GM12878 (cell line): ENCODE data around the gene HRCT1. TPM values are rescaled to one million over a fixed set of nuclear protein-coding genes. Genes with fewer than 3 reads are reported as not detected.

ENCODE experiments used
- ATAC-seq: fragments of 200-7000 bp; cut with Tn5 transposase; 3 replicates; pipeline ENCODE4 v1.9.1; 2020; ENCODE audit warnings: mild to moderate bottlenecking, moderate library complexity
- BruUV-seq: library from RNA; stranded (reverse); fragments of 400-500 nt; replicated peaks from 2 replicates; lab custom pipeline; 2021; lab: Mats Ljungman, UMichigan
- CTCF ChIA-PET: fragments of 300-600 bp; sonication (Branson Sonifier 250); formaldehyde crosslinking; extraction: SDS; loops from one replicate; lab custom pipeline; 2021; ENCODE audit warnings: inconsistent platforms; lab: Yijun Ruan, JAX
- POLR2A ChIA-PET: fragments of 350-600 bp; formaldehyde crosslinking; extraction: SDS; loops from one replicate; lab custom pipeline; 2021; ENCODE audit warnings: inconsistent platforms; lab: Charles Lee
- RAD21 ChIA-PET: fragments of 300-600 bp; sonication (Branson Sonifier 250); formaldehyde crosslinking; loops from one replicate; lab custom pipeline; 2023; ENCODE audit warnings: antibody characterized with exemption; ENCODE audit not compliant: unreplicated experiment; lab: Charles Lee
- SMC1A ChIA-PET: fragments of 300-600 bp; sonication (Branson Sonifier 250); formaldehyde crosslinking; loops from one replicate; lab custom pipeline; 2023; ENCODE audit not compliant: unreplicated experiment, uncharacterized antibody; lab: Charles Lee
- DNase-seq: peaks from one replicate; pipeline ENCODE4 v3.0.0-alpha.2; 2011; ENCODE audit warnings: low read depth, low spot score
- FAIRE-seq: peaks from 3 replicates; lab custom pipeline; 2011; peaks lifted over from hg19 to GRCh38; lab: Jason Lieb, UNC
- H2AFZ ChIP-seq: 2 replicates; pipeline ENCODE4 v1.6.0; 2011; ENCODE audit warnings: low read depth, low read length, control low read depth; ENCODE audit not compliant: control insufficient read depth
- H3K27ac ChIP-seq: 2 replicates; pipeline ENCODE4 v1.5.1; 2011; ENCODE audit warnings: control low read depth; ENCODE audit not compliant: control insufficient read depth, insufficient read depth
- H3K27me3 ChIP-seq, 2 experiments: replicated peaks in 1 of 2; 2 replicates each; pipeline versions ENCODE4 v1.6.0 to v1.6.1; 2011; ENCODE audit warnings: low read length in 1 of 2; ENCODE audit not compliant: control insufficient read depth in 2 of 2, insufficient read depth in 2 of 2
- H3K36me3 ChIP-seq, 2 experiments: 2 replicates each; pipeline ENCODE4 v1.5.1; 2011; ENCODE audit warnings: low read length in 1 of 2; ENCODE audit not compliant: control insufficient read depth in 2 of 2, insufficient read depth in 2 of 2
- H3K4me1 ChIP-seq: 2 replicates; pipeline ENCODE4 v1.6.1; 2011; ENCODE audit warnings: mild to moderate bottlenecking, low read length, moderate library complexity, mixed read lengths; ENCODE audit not compliant: control insufficient read depth, insufficient read depth
- H3K4me2 ChIP-seq: 2 replicates; pipeline ENCODE4 v1.6.0; 2011; ENCODE audit warnings: control low read depth; ENCODE audit not compliant: control insufficient read depth, insufficient read depth
- H3K4me3 ChIP-seq: fragments of 200-600 bp; sonication (generic); 2 replicates; pipeline ENCODE4 v1.5.1; 2016
- H3K79me2 ChIP-seq: 2 replicates; pipeline ENCODE4 v1.6.0; 2011; ENCODE audit warnings: low read length; ENCODE audit not compliant: control insufficient read depth, insufficient read depth
- H3K9ac ChIP-seq: 2 replicates; pipeline ENCODE4 v1.8.0; 2011; ENCODE audit warnings: low read length, control low read depth, mixed read lengths; ENCODE audit not compliant: control insufficient read depth, insufficient read depth
- H3K9me3 ChIP-seq: replicated peaks from 3 replicates; pipeline ENCODE4 v1.5.1; 2011; ENCODE audit warnings: mild to moderate bottlenecking, low read length; ENCODE audit not compliant: control insufficient read depth, insufficient read depth
- H4K20me1 ChIP-seq: 2 replicates; pipeline ENCODE4 v1.6.0; 2011; ENCODE audit not compliant: control insufficient read depth, insufficient read depth
- CUX1 ChIP-seq: IDR thresholded peaks from 2 replicates; pipeline ENCODE4 v1.6.1; 2012; ENCODE audit warnings: improper control_type of control experiment, low read depth, low read length; ENCODE audit not compliant: insufficient replicate concordance
- FOS ChIP-seq: IDR thresholded peaks from 3 replicates; pipeline ENCODE4 v1.6.1; 2011; ENCODE audit warnings: borderline replicate concordance; ENCODE audit not compliant: insufficient read length; ENCODE audit errors: extremely low read depth
- HDGF ChIP-seq: fragments of 450-650 bp; IDR thresholded peaks from 2 replicates; pipeline ENCODE4 v1.6.1; 2016; ENCODE audit warnings: antibody characterized with exemption
- KDM1A ChIP-seq: fragments of 200-600 bp; sonication (generic); IDR thresholded peaks from 2 replicates; pipeline ENCODE4 v1.6.1; 2016; ENCODE audit warnings: borderline replicate concordance
- MLLT1 ChIP-seq: fragments of 450-650 bp; IDR thresholded peaks from 2 replicates; pipeline ENCODE4 v1.6.1; 2016; ENCODE audit warnings: mild to moderate bottlenecking
- PRDM15 ChIP-seq: fragments of 450-650 bp; formaldehyde crosslinking; IDR thresholded peaks from 2 replicates; pipeline ENCODE4 v1.4.0; 2020; ENCODE audit warnings: mild to moderate bottlenecking, moderate library complexity
- SMAD1 ChIP-seq: fragments of 450-650 bp; IDR thresholded peaks from 2 replicates; pipeline ENCODE4 v1.6.1; 2018; ENCODE audit warnings: mild to moderate bottlenecking, low read depth; ENCODE audit not compliant: partially characterized antibody
- SREBF1 ChIP-seq: IDR thresholded peaks from 2 replicates; pipeline ENCODE4 v1.6.1; 2012; ENCODE audit warnings: mild to moderate bottlenecking, low read length
- ZBTB11 ChIP-seq: fragments of 450-650 bp; formaldehyde crosslinking; IDR thresholded peaks from 2 replicates; pipeline ENCODE4 v1.5.0; 2022; ENCODE audit warnings: mild to moderate bottlenecking, missing genetic modification characterization
- ZNF622 ChIP-seq: fragments of 450-650 bp; IDR thresholded peaks from 2 replicates; pipeline ENCODE4 v1.6.1; 2017; ENCODE audit warnings: mild to moderate bottlenecking, inconsistent platforms
- in situ Hi-C: fragments of 300-500 bp; cut with MboI; formaldehyde crosslinking; loops from 9 replicates; pipeline ENCODE4 v1.14.3; 2018; ENCODE audit warnings: mixed read lengths
- intact Hi-C: fragments of 100-400 bp; cut with micrococcal nuclease; formaldehyde crosslinking; loops from one replicate; pipeline ENCODE4 v1.14.2; 2022; ENCODE audit not compliant: unreplicated experiment
- polyA plus RNA-seq, 11 experiments: library from polyadenylated mRNA; depleted of rRNA in 4 of 11; unstranded in 6 of 11; stranded (reverse) in 5 of 11; fragments of >200 nt; fragmentation: Nextera tagmentation in 4 of 11; fragmentation: Illumina TruSeq in 1 of 11; extraction: Ambion mirVana in 4 of 11; extraction: Trizol in 1 of 11; gene quantifications; 1 replicate in 1 of 11; 2 replicates in 10 of 11; pipeline versions ENCODE4 v1.2.1 to v1.2.3, GENCODE V29; 2011 to 2016; ENCODE audit warnings: inconsistent platforms in 2 of 11, missing spikeins in 2 of 11, low read depth in 1 of 11
- total RNA-seq, 4 experiments: library from RNA; depleted of rRNA in 3 of 4; stranded (reverse); fragments of >200 nt in 3 of 4; fragmentation: Illumina TruSeq in 1 of 4; extraction: Trizol in 1 of 4; gene quantifications; 2 replicates each; pipeline versions ENCODE4 v1.2.1 to v1.2.3, GENCODE V29; 2013 to 2021

The HRCT1 gene
- total and polyA plus RNA-seq, 10 of the 15 experiments (the other 5 are each of a cell fraction or from before 2014, with no cell fraction given): not detected

GRCh38 chr9:35929453-35929718, 23.4 kb downstream of the HRCT1 start (continued):
- TF ChIP-seq PRDM15: no peak
- no peak for TF ChIP-seq SREBF1

- SMC1A ChIA-PET: interaction anchor here (1.2 kb wide), 1 partner anchor 11 kb away, joined by 3 read pairs; no protein-coding TSS in a partner anchor
- DNase-seq (no peak), ATAC-seq (no peak), FAIRE-seq (no peak)
- H3K36me3 ChIP-seq: no peaks in the 10 kb centered on the region
- no peak overlapping the region for H2AFZ ChIP-seq
- CTCF ChIA-PET: no interaction called here
- H3K79me2 ChIP-seq: no peaks in the 10 kb centered on the region
- no peak overlapping the region for H3K27ac ChIP-seq
- H4K20me1 ChIP-seq: no peaks in the 10 kb centered on the region
- POLR2A ChIA-PET: no interaction called here
- no peak overlapping the region for H3K9ac ChIP-seq
- no peaks in the 10 kb centered on the region for H3K27me3 ChIP-seq
- BruUV-seq: no TSS peak
- H3K4me2 ChIP-seq: no peak overlapping the region
- no peaks in the 10 kb centered on the region for H3K4me1 ChIP-seq
- intact Hi-C loops: no loop called here
- in situ Hi-C loops: no loop called here
- no peak overlapping the region for H3K4me3 ChIP-seq
- RAD21 ChIA-PET: no interaction called here
- H3K9me3 ChIP-seq: no peaks in the 10 kb centered on the region
- TF ChIP-seq CUX1: no peak
- no peak for TF ChIP-seq ZBTB11 (CRISPR knock-in tag)
- no peak for TF ChIP-seq SMAD1
- TF ChIP-seq MLLT1: no peak
- TF ChIP-seq FOS: no peak
- no peak for TF ChIP-seq ZNF622
- TF ChIP-seq HDGF: no peak
- no peak for TF ChIP-seq KDM1A
Measured at GRCh38 chr9:35930521-35930920, 24.5 kb downstream of the HRCT1 start.
